ES-I3 (cell line): ENCODE results near the gene GBP2.
"Not testable (repeated sequence)": the region's sequence is repeated elsewhere in the genome, so short reads cannot be mapped to it uniquely, and the experiment has no call there.

Experiments used
- H3K36me3 ChIP-seq: 2 replicates; pipeline ENCODE4 v1.6.1; 2013; ENCODE audit warnings: mild to moderate bottlenecking, low read length, control low read depth, moderate library complexity; ENCODE audit not compliant: insufficient read depth
- H3K4me1 ChIP-seq: 2 replicates; pipeline ENCODE4 v1.6.1; 2013; ENCODE audit warnings: mild to moderate bottlenecking, control low read depth, low read length; ENCODE audit not compliant: insufficient read depth
- H3K9ac ChIP-seq: 2 replicates; pipeline ENCODE4 v1.6.1; 2013; ENCODE audit warnings: low read depth, mild to moderate bottlenecking, low read length, moderate library complexity
- H3K9me3 ChIP-seq: 2 replicates; pipeline ENCODE4 v1.6.1; 2013; ENCODE audit warnings: mild to moderate bottlenecking, low read length, moderate library complexity; ENCODE audit not compliant: control insufficient read depth, insufficient read depth

GBP2 gene

GRCh38 chr1:89102021-89102420 lies 23.9 kb downstream of the GBP2 start:
- no peak overlapping the region for H3K9ac ChIP-seq

GRCh38 chr1:89100412-89100811 lies 25.5 kb downstream of the GBP2 start:
- Histone ChIP-seq H3K36me3 (no peaks in the 10 kb centered on the region), H3K9ac (no peak overlapping the region), H3K9me3 (peaks cover 2% of the 10 kb centered on the region; the same call in 1 of the 2 replicates), H3K4me1 (no peaks in the 10 kb centered on the region)

More at GRCh38 chr1:89102021-89102420, 23.9 kb downstream of the GBP2 start:
- Histone ChIP-seq H3K4me1 (no peaks in the 10 kb centered on the region), H3K36me3 (no peaks in the 10 kb centered on the region), H3K9me3 (no peaks in the 10 kb centered on the region)

- H3K4me1 ChIP-seq, result no peaks in the 10 kb centered on the region
- H3K9me3 ChIP-seq, result peaks cover 2% of the 10 kb centered on the region; the same call in 1 of the 2 replicates
- H3K9ac ChIP-seq, result no peak overlapping the region
- no peaks in the 10 kb centered on the region for H3K36me3 ChIP-seq
Measured at GRCh38 chr1:89098857-89099256, 27.1 kb downstream of the GBP2 start.

- Histone ChIP-seq H3K36me3 (no peaks in the 10 kb centered on the region), H3K4me1 (no peaks in the 10 kb centered on the region), H3K9me3 (peaks cover 2% of the 10 kb centered on the region; the same call in 1 of the 2 replicates), H3K9ac (no peak overlapping the region)
Measured at GRCh38 chr1:89095737-89096136, 30.2 kb downstream of the GBP2 start.

GRCh38 chr1:89089962-89090361 lies 36.0 kb downstream of the GBP2 start:
- Histone ChIP-seq H3K4me1 (no peaks in the 10 kb centered on the region), H3K9me3 (no peaks in the 10 kb centered on the region), H3K9ac (no peak overlapping the region), H3K36me3 (no peaks in the 10 kb centered on the region)

GRCh38 chr1:89088572-89088971 lies 37.3 kb downstream of the GBP2 start:
- H3K4me1 ChIP-seq, result no peaks in the 10 kb centered on the region
- no peak overlapping the region for H3K9ac ChIP-seq
- H3K36me3 ChIP-seq, result no peaks in the 10 kb centered on the region

GRCh38 chr1:89087241-89087640 lies 38.7 kb downstream of the GBP2 start:
- Histone ChIP-seq H3K4me1 (no peaks in the 10 kb centered on the region), H3K9ac (no peak overlapping the region), H3K36me3 (no peaks in the 10 kb centered on the region), H3K9me3 (no peaks in the 10 kb centered on the region)

More at GRCh38 chr1:89088572-89088971, 37.3 kb downstream of the GBP2 start:
- no peaks in the 10 kb centered on the region for H3K9me3 ChIP-seq

- no peaks in the 10 kb centered on the region for H3K4me1 ChIP-seq
- H3K9ac ChIP-seq, result no peak overlapping the region
- no peaks in the 10 kb centered on the region for H3K36me3 ChIP-seq
- H3K9me3 ChIP-seq, result 0 out of 2 replicates have a peak, but pooled peaks cover 2% of the 10 kb centered on the region
Measured at GRCh38 chr1:89085781-89086180, 40.1 kb downstream of the GBP2 start.

GRCh38 chr1:89081005-89081404 lies 44.9 kb downstream of the GBP2 start:
- Histone ChIP-seq H3K9me3 (0 out of 2 replicates have a peak, but pooled peaks cover 2% of the 10 kb centered on the region), H3K4me1 (no peaks in the 10 kb centered on the region), H3K9ac (no peak overlapping the region), H3K36me3 (no peaks in the 10 kb centered on the region)

- not testable (repeated sequence) for H3K36me3 ChIP-seq, H3K9ac ChIP-seq, H3K4me1 ChIP-seq, H3K9me3 ChIP-seq
Measured at GRCh38 chr1:89080068-89080467, 45.8 kb downstream of the GBP2 start.

GRCh38 chr1:89072466-89073065 lies 53.3 kb downstream of the GBP2 start:
- H3K36me3 ChIP-seq, H3K9ac ChIP-seq, H3K4me1 ChIP-seq, H3K9me3 ChIP-seq: not testable (repeated sequence)

- Histone ChIP-seq H3K4me1 (no peaks in the 10 kb centered on the region), H3K9ac (no peak overlapping the region), H3K36me3 (no peaks in the 10 kb centered on the region), H3K9me3 (no peaks in the 10 kb centered on the region)
Measured at GRCh38 chr1:89070509-89070908, 55.4 kb downstream of the GBP2 start.

- H3K4me1 ChIP-seq, result no peaks in the 10 kb centered on the region
- no peaks in the 10 kb centered on the region for H3K36me3 ChIP-seq
- no peaks in the 10 kb centered on the region for H3K9me3 ChIP-seq
- H3K9ac ChIP-seq, result no peak overlapping the region
Measured at GRCh38 chr1:89069951-89070350, 56.0 kb downstream of the GBP2 start.

- H3K9me3 ChIP-seq, result no peaks in the 10 kb centered on the region
- no peaks in the 10 kb centered on the region for H3K4me1 ChIP-seq
- no peaks in the 10 kb centered on the region for H3K36me3 ChIP-seq
- no peak overlapping the region for H3K9ac ChIP-seq
Measured at GRCh38 chr1:89068291-89068690, 57.6 kb downstream of the GBP2 start.

- no peaks in the 10 kb centered on the region for H3K4me1 ChIP-seq
- no peaks in the 10 kb centered on the region for H3K9me3 ChIP-seq
- H3K36me3 ChIP-seq, result no peaks in the 10 kb centered on the region
- H3K9ac ChIP-seq, result no peak within 1 kb of the TSS
Measured at GRCh38 chr1:89065079-89065868, 60.6 kb downstream of the GBP2 start, which contains the start of gene GBP1. Gene GBP1 (minus strand): TSS chr1:89065208. CDS start chr1:89063234, 1,974 bp downstream.
